CD4-positive, alpha-beta T cell treated with Interleukin-17A for 4 hours (primary cell): Measurements from ENCODE around the gene CTXN1.
"Not testable (repeated sequence)": the region's sequence is repeated elsewhere in the genome, so short reads cannot be mapped to it uniquely, and the experiment has no call there.

Source experiments
- DNase-seq: peaks from one replicate; pipeline ENCODE4 v3.0.0-alpha.2; 2020; ENCODE audit warnings: mixed read lengths

CTXN1 gene

GRCh38 chr19:7926021-7926726 is at the start of gene CTXN1:
CTXN1 (minus strand) TSS chr19:7926135; CDS start chr19:7925538, 597 bp downstream.
- peak; percentile 85 for DNase-seq

- no peak for DNase-seq
Measured at GRCh38 chr19:7975037-7975436, 49.1 kb upstream of the CTXN1 start.

- DNase-seq, result no peak
Measured at GRCh38 chr19:7973883-7974282, 47.9 kb upstream of the CTXN1 start.

GRCh38 chr19:7971553-7972520 is 45.9 kb upstream of the CTXN1 start:
- DNase-seq, result no peak

GRCh38 chr19:7970716-7971448 is 44.9 kb upstream of the CTXN1 start:
- peak; percentile 31 for DNase-seq

- DNase-seq, result no peak
Measured at GRCh38 chr19:7969555-7969939, 43.6 kb upstream of the CTXN1 start.

- no peak for DNase-seq
Measured at GRCh38 chr19:7968796-7969554, 43.0 kb upstream of the CTXN1 start.

- no peak for DNase-seq
Measured at GRCh38 chr19:7968008-7968795, 42.3 kb upstream of the CTXN1 start.

GRCh38 chr19:7965921-7966665 is 40.2 kb upstream of the CTXN1 start:
- no peak for DNase-seq

- DNase-seq, result no peak
Measured at GRCh38 chr19:7965259-7965841, 39.4 kb upstream of the CTXN1 start.

GRCh38 chr19:7963566-7963965 is 37.6 kb upstream of the CTXN1 start:
- DNase-seq, result no peak

GRCh38 chr19:7962644-7963268 is 36.8 kb upstream of the CTXN1 start:
- DNase-seq, result no peak

- DNase-seq, result no peak
Measured at GRCh38 chr19:7961920-7962626, 36.1 kb upstream of the CTXN1 start.

GRCh38 chr19:7961082-7961481 is 35.1 kb upstream of the CTXN1 start:
- DNase-seq, result not testable (repeated sequence)

- DNase-seq, result no peak
Measured at GRCh38 chr19:7959211-7959610, 33.3 kb upstream of the CTXN1 start.

GRCh38 chr19:7955696-7956095 is 29.8 kb upstream of the CTXN1 start:
- no peak for DNase-seq

GRCh38 chr19:7953576-7953975 is 27.6 kb upstream of the CTXN1 start:
- DNase-seq, result no peak

- DNase-seq, result no peak
Measured at GRCh38 chr19:7953060-7953459, 27.1 kb upstream of the CTXN1 start.

- no peak for DNase-seq
Measured at GRCh38 chr19:7947939-7948338, 22.0 kb upstream of the CTXN1 start.
